Naive thymus-derived CD4-positive, alpha-beta T cell (primary cell): ENCODE results near the gene C11orf68. TPM values are rescaled to one million over a fixed set of nuclear protein-coding genes. Genes with fewer than 3 reads are reported as not detected.

Source experiments
- ATAC-seq: fragments of 150-1000 bp; cut with Tn5 transposase; 2 replicates; pipeline ENCODE4 v1.10.0; 2021; ENCODE audit warnings: mild to moderate bottlenecking, moderate library complexity
- CTCF ChIA-PET: fragments of 350-600 bp; sonication (Branson Sonifier 250); formaldehyde crosslinking; loops from one replicate; lab custom pipeline; 2021; ENCODE audit warnings: antibody characterized with exemption; lab: Charles Lee
- POLR2A ChIA-PET: fragments of 350-600 bp; sonication (Branson Sonifier 250); formaldehyde crosslinking; loops from one replicate; lab custom pipeline; 2021; ENCODE audit warnings: antibody characterized with exemption, inconsistent platforms; lab: Charles Lee
- DNase-seq, 9 donors: peaks; one replicate each; pipeline versions ENCODE4 v3.0.0 to v3.0.0-alpha.2; 2020 to 2022; ENCODE audit warnings: mixed read lengths in 1 of 9
- H3K27ac ChIP-seq: one replicate; pipeline ENCODE4 v1.7.0; 2013; ENCODE audit warnings: mild to moderate bottlenecking, low read depth, low read length, moderate library complexity
- H3K27me3 ChIP-seq, 2 donors: one replicate each; pipeline ENCODE4 v1.7.0; 2013; ENCODE audit warnings: low read length in 2 of 2, mild to moderate bottlenecking in 2 of 2, moderate library complexity in 2 of 2; ENCODE audit not compliant: control insufficient read depth in 2 of 2, insufficient read depth in 2 of 2
- H3K36me3 ChIP-seq, 3 experiments: 1 replicate in 2 of 3; 2 replicates in 1 of 3; pipeline ENCODE4 v1.7.0; 2013; ENCODE audit warnings: low read length in 3 of 3, mild to moderate bottlenecking in 3 of 3, moderate library complexity in 1 of 3; ENCODE audit not compliant: insufficient read depth in 3 of 3, control insufficient read depth in 2 of 3
- H3K4me1 ChIP-seq, 2 donors: one replicate each; pipeline ENCODE4 v1.7.0; 2013; ENCODE audit warnings: low read length in 2 of 2, mild to moderate bottlenecking in 2 of 2, moderate library complexity in 1 of 2; ENCODE audit not compliant: control insufficient read depth in 2 of 2, insufficient read depth in 2 of 2
- H3K4me3 ChIP-seq: 2 replicates; pipeline ENCODE4 v1.7.0; 2013; ENCODE audit warnings: mild to moderate bottlenecking, low read length
- H3K9me3 ChIP-seq, 3 experiments: 1 replicate in 2 of 3; 2 replicates in 1 of 3; pipeline ENCODE4 v1.7.0; 2013; ENCODE audit warnings: low read length in 3 of 3; ENCODE audit not compliant: control insufficient read depth in 2 of 3
- H3K27ac Mint-ChIP-seq, 9 donors: one replicate each; pipeline ENCODE4 v1.8.0; 2020 to 2022; ENCODE audit warnings: mixed read lengths in 9 of 9, mild to moderate bottlenecking in 8 of 9, moderate library complexity in 5 of 9, inconsistent platforms in 2 of 9
- H3K27me3 Mint-ChIP-seq, 5 donors: one replicate each; pipeline ENCODE4 v1.8.0; 2021 to 2022; ENCODE audit warnings: mixed read lengths in 5 of 5, mild to moderate bottlenecking in 1 of 5
- H3K36me3 Mint-ChIP-seq, 5 donors: one replicate each; pipeline ENCODE4 v1.8.0; 2020 to 2022; ENCODE audit warnings: mixed read lengths in 5 of 5, mild to moderate bottlenecking in 3 of 5, inconsistent platforms in 1 of 5
- H3K4me1 Mint-ChIP-seq, 7 donors: one replicate each; pipeline ENCODE4 v1.8.0; 2020 to 2022; ENCODE audit warnings: mixed read lengths in 7 of 7, mild to moderate bottlenecking in 3 of 7, inconsistent platforms in 1 of 7
- H3K4me3 Mint-ChIP-seq, 10 donors: one replicate each; pipeline ENCODE4 v1.8.0; 2020 to 2022; ENCODE audit warnings: mild to moderate bottlenecking in 10 of 10, mixed read lengths in 10 of 10, moderate library complexity in 6 of 10, inconsistent platforms in 2 of 10
- H3K9me3 Mint-ChIP-seq, 11 donors: one replicate each; pipeline ENCODE4 v1.8.0; 2020 to 2022; ENCODE audit warnings: mixed read lengths in 11 of 11, mild to moderate bottlenecking in 4 of 11, inconsistent platforms in 1 of 11, moderate library complexity in 1 of 11
- intact Hi-C, 2 donors: fragments of 100-400 bp; cut with micrococcal nuclease; formaldehyde crosslinking; loops; one replicate each; pipeline ENCODE4 v1.15.1; 2023
- polyA plus RNA-seq, 2 donors: library from polyadenylated mRNA; unstranded; fragments of 300-500 nt; fragmentation: Illumina TruSeq; gene quantifications; one replicate each; pipeline ENCODE4 v1.2.3, GENCODE V29; 2021
- total RNA-seq, 6 experiments: library from RNA in 5 of 6; stranded (reverse) in 5 of 6; gene quantifications; 1 replicate in 5 of 6; 2 replicates in 1 of 6; pipeline ENCODE4 v1.2.3 and lab custom pipeline; 2021 to 2026

The C11orf68 gene
- total and polyA plus RNA-seq, 7 experiments from 2014 or later: 18.5 to 104 (median 58.8) TPM

- peaks cover 13 to 26% (median 16%) of the 10 kb centered on the region in 7 donors for H3K4me1 Mint-ChIP-seq
- no peak overlapping the region for H3K27ac ChIP-seq
- peaks cover 0 to 3% (median 0%) of the 10 kb centered on the region in 5 donors for H3K27me3 Mint-ChIP-seq
- no peak for ATAC-seq
- no peak for DNase-seq
- H3K36me3 Mint-ChIP-seq: peaks cover 0 to 7% (median 0%) of the 10 kb centered on the region in 5 donors
- intact Hi-C loops: loop anchor here in 1 of 2 donors (5.0 kb wide), 1 partner anchor 971 kb away; the partner anchor contains the start of gene RCE1
- ChIA-PET CTCF (interaction anchor here (0.8 to 4.7 kb wide), 3 partner anchors 11 to 256 kb away, joined by 3 to 38 read pairs (median 30); partner anchors contain the start of gene MUS81), POLR2A (interaction anchor here (0.8 to 4.8 kb wide), 6 partner anchors 10 to 131 kb away, joined by 3 to 109 read pairs (median 4); partner anchors contain the start of genes BANF1, CCDC85B, CFL1 and EIF1AD)
- peak overlapping the region in 6 of 9 donors; percentile 31 to 94 (median 48) for H3K27ac Mint-ChIP-seq
- H3K27me3 ChIP-seq: no peaks in the 10 kb centered on the region
- H3K4me3 ChIP-seq: no peak overlapping the region
- peaks cover 0 to 12% (median 0%) of the 10 kb centered on the region in 3 experiments for H3K36me3 ChIP-seq
- H3K9me3 ChIP-seq: no peaks in the 10 kb centered on the region
- H3K4me1 ChIP-seq: peaks cover 10 to 19% of the 10 kb centered on the region in 2 donors
- H3K9me3 Mint-ChIP-seq: no peaks in the 10 kb centered on the region
- peak overlapping the region in 7 of 10 donors; percentile 14 to 68 (median 23) for H3K4me3 Mint-ChIP-seq
Observed at GRCh38 chr11:65870706-65871681, 47.9 kb downstream of the C11orf68 start.

GRCh38 chr11:65870307-65870658 lies 48.6 kb downstream of the C11orf68 start:
- peak overlapping the region in 4 of 10 donors; percentile 14 to 68 (median 50) for H3K4me3 Mint-ChIP-seq
- no peaks in the 10 kb centered on the region for H3K9me3 Mint-ChIP-seq

GRCh38 chr11:65869643-65870306 lies 49.1 kb downstream of the C11orf68 start:
- no peak overlapping the region for H3K4me3 Mint-ChIP-seq
- H3K4me1 Mint-ChIP-seq: peaks cover 13 to 26% (median 16%) of the 10 kb centered on the region in 7 donors
- H3K27ac Mint-ChIP-seq: peak overlapping the region in 6 of 9 donors; percentile 12 to 88 (median 38)
- ChIA-PET CTCF (interaction anchor here (0.6 to 4.7 kb wide), 5 partner anchors 10 to 482 kb away, joined by 3 to 38 read pairs (median 5); partner anchors contain the start of genes FIBP and MUS81), POLR2A (interaction anchor here (0.8 to 4.8 kb wide), 5 partner anchors 9 to 20 kb away, joined by 3 to 109 read pairs (median 6); partner anchors contain the start of genes CCDC85B, CFL1, FIBP and MUS81)
- peaks cover 10 to 19% of the 10 kb centered on the region in 2 donors for H3K4me1 ChIP-seq
- peaks cover 0 to 9% (median 0%) of the 10 kb centered on the region in 5 donors for H3K36me3 Mint-ChIP-seq
- H3K4me3 ChIP-seq: no peak overlapping the region
- no peaks in the 10 kb centered on the region for H3K9me3 ChIP-seq
- no peaks in the 10 kb centered on the region for H3K9me3 Mint-ChIP-seq
- no peak for ATAC-seq
- H3K36me3 ChIP-seq: peaks cover 0 to 24% (median 0%) of the 10 kb centered on the region in 3 experiments
- DNase-seq: no peak
- peaks cover 0 to 3% (median 0%) of the 10 kb centered on the region in 5 donors for H3K27me3 Mint-ChIP-seq
- peak overlapping the region; percentile 0 for H3K27ac ChIP-seq
- H3K27me3 ChIP-seq: no peaks in the 10 kb centered on the region
- intact Hi-C loops: loop anchor here in 1 of 2 donors (5.0 kb wide), 1 partner anchor 973 kb away; the partner anchor contains the start of gene RCE1

More at GRCh38 chr11:65870307-65870658, 48.6 kb downstream of the C11orf68 start:
- ChIA-PET POLR2A (interaction anchor here (0.8 to 4.8 kb wide), 4 partner anchors 10 to 19 kb away, joined by 3 to 109 read pairs (median 16); partner anchors contain the start of genes CCDC85B, CFL1, FIBP and MUS81), CTCF (interaction anchor here (0.6 to 4.7 kb wide), 3 partner anchors 10 to 482 kb away, joined by 4 to 38 read pairs (median 30); partner anchors contain the start of gene MUS81)
- Mint-ChIP-seq H3K4me1 (peaks cover 13 to 26% (median 16%) of the 10 kb centered on the region in 7 donors), H3K27ac (peak overlapping the region in 4 of 9 donors; percentile 1 to 94 (median 34)), H3K27me3 (peaks cover 0 to 3% (median 0%) of the 10 kb centered on the region in 5 donors), H3K36me3 (peaks cover 0 to 7% (median 0%) of the 10 kb centered on the region in 5 donors)
- no peak for DNase-seq
- Histone ChIP-seq H3K9me3 (no peaks in the 10 kb centered on the region), H3K4me1 (peaks cover 10 to 19% of the 10 kb centered on the region in 2 donors), H3K4me3 (no peak overlapping the region), H3K27ac (peak overlapping the region; percentile 0), H3K36me3 (peaks cover 0 to 19% (median 0%) of the 10 kb centered on the region in 3 experiments), H3K27me3 (no peaks in the 10 kb centered on the region)
- no peak for ATAC-seq
- intact Hi-C loops: loop anchor here in 1 of 2 donors (5.0 kb wide), 1 partner anchor 972 kb away; the partner anchor contains the start of gene RCE1

- Mint-ChIP-seq H3K9me3 (no peaks in the 10 kb centered on the region), H3K4me1 (peaks cover 13 to 27% (median 16%) of the 10 kb centered on the region in 7 donors), H3K27ac (peak overlapping the region in 1 of 9 donors; percentile 39), H3K4me3 (no peak overlapping the region), H3K27me3 (peaks cover 0 to 3% (median 0%) of the 10 kb centered on the region in 5 donors), H3K36me3 (peaks cover 0 to 9% (median 0%) of the 10 kb centered on the region in 5 donors)
- ChIA-PET CTCF (interaction anchor here (0.9 to 4.7 kb wide), 4 partner anchors 9 to 20 kb away, joined by 3 to 38 read pairs (median 18); partner anchors contain the start of genes FIBP and MUS81), POLR2A (interaction anchor here (0.7 to 12.9 kb wide), 4 partner anchors 8 to 27 kb away, joined by 3 to 316 read pairs (median 57); partner anchors contain the start of genes CCDC85B, CFL1, FIBP and MUS81)
- DNase-seq (no peak), ATAC-seq (no peak)
- Histone ChIP-seq H3K27ac (no peak overlapping the region), H3K27me3 (no peaks in the 10 kb centered on the region), H3K9me3 (no peaks in the 10 kb centered on the region), H3K36me3 (peaks cover 0 to 33% (median 0%) of the 10 kb centered on the region in 3 experiments), H3K4me3 (no peak overlapping the region), H3K4me1 (peaks cover 10 to 13% of the 10 kb centered on the region in 2 donors)
- intact Hi-C loops: loop anchor here in 1 of 2 donors (1.0 kb wide), 1 partner anchor 9 kb away; the partner anchor contains the start of gene MUS81
Observed at GRCh38 chr11:65868907-65869306, 50.0 kb downstream of the C11orf68 start.

DNA sequence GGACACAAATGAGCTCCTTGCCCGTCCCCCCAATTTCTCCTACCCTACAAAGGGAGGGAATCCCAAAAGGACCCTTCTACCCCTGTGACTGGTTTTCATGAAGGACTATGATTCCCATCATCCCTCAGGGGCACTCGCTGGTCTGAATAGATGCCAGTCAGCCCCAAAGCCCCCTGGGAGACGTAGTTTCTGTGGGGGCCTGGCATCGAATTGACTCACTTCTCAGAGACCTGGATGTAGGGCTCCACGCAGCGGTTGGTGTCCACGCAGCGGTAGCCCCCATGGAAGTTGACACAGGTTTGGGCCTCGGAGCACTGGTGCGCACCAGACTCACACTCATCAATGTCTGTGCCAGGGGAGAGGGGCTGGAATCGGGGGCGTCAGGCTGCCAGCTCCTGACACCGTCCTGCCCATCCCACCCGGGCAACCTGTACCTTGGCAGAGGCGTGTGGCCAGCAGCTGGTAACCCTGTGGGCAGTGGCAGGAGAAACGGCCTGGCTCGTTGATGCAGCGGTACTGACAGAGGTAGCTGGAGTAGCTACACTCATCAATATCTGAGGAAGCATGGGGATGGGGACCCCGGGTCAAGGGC lies 50.7 kb downstream of the C11orf68 start:
- H3K27ac ChIP-seq: no peak overlapping the region
- ChIA-PET POLR2A (interaction anchor here (0.7 to 12.9 kb wide), 4 partner anchors 7 to 28 kb away, joined by 3 to 316 read pairs (median 57); partner anchors contain the start of genes CCDC85B, CFL1, FIBP and MUS81), CTCF (interaction anchor here (1.6 to 4.7 kb wide), 3 partner anchors 8 to 21 kb away, joined by 5 to 38 read pairs (median 30); partner anchors contain the start of genes FIBP and MUS81)
- peaks cover 8 to 10% of the 10 kb centered on the region in 2 donors for H3K4me1 ChIP-seq
- H3K36me3 Mint-ChIP-seq: peaks cover 0 to 11% (median 0%) of the 10 kb centered on the region in 5 donors
- peak overlapping the region in 2 of 9 donors; percentile 56 to 59 for H3K27ac Mint-ChIP-seq
- H3K27me3 ChIP-seq: no peaks in the 10 kb centered on the region
- H3K36me3 ChIP-seq: peaks cover 0 to 41% (median 0%) of the 10 kb centered on the region in 3 experiments
- H3K4me1 Mint-ChIP-seq: peaks cover 11 to 21% (median 14%) of the 10 kb centered on the region in 7 donors
- no peak overlapping the region for H3K4me3 ChIP-seq
- H3K9me3 ChIP-seq: no peaks in the 10 kb centered on the region
- intact Hi-C loops: loop anchor here in 1 of 2 donors (1.0 kb wide), 1 partner anchor 8 kb away; the partner anchor contains the start of gene MUS81
- no peak overlapping the region for H3K4me3 Mint-ChIP-seq
- H3K27me3 Mint-ChIP-seq: peaks cover 0 to 3% (median 0%) of the 10 kb centered on the region in 5 donors
- no peaks in the 10 kb centered on the region for H3K9me3 Mint-ChIP-seq
- ATAC-seq (peak; percentile 62), DNase-seq (peak in 3 of 9 donors; percentile 28 to 45 (median 31))
